ENCODE data around the gene CDC42. TPM values are rescaled to one million over a fixed set of nuclear protein-coding genes. Genes with fewer than 3 reads are reported as not detected.
"Not testable (repeated sequence)": the region's sequence is repeated elsewhere in the genome, so short reads cannot be mapped to it uniquely, and the experiment has no call there.

The CDC42 gene
- total RNA-seq, 1 donor from 2014 or later = 164 TPM

DNA sequence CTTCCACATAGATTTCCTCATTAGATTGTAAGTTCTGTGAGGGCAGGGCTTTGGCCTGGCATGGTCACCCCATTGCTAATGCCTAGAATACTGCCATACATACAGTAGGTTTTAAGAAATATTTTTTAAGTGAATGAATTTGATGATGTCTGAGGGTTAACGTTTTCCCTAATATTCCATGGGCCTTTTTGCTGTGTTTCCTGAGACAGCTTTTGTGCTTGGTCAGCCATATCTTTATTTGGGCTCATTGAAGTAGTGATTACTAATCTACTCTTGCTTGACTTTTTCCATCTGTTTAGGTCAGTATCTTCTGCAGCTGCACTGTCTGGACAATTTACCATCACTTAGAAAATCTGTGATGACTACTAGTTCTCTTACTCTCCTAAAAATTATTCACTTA is 3.5 kb downstream of the CDC42 start:
- intact Hi-C loops (cut with DNase I) = no loop called here
- DNase-seq (ENCODE audit: low spot score) = no peak

- intact Hi-C loops (cut with DNase I) = no loop called here
- no peak for DNase-seq (ENCODE audit: low spot score)
These were observed 4.4 kb downstream of the CDC42 start for GRCh38 chr1:22056936-22057335.

- intact Hi-C loops (cut with DNase I) = no loop called here
- no peak for DNase-seq (ENCODE audit: low spot score)
These were observed 5.4 kb downstream of the CDC42 start for GRCh38 chr1:22057861-22058260.

GRCh38 chr1:22064751-22065402 is 12.4 kb downstream of the CDC42 start:
- intact Hi-C loops (cut with DNase I) = no loop called here

DNA sequence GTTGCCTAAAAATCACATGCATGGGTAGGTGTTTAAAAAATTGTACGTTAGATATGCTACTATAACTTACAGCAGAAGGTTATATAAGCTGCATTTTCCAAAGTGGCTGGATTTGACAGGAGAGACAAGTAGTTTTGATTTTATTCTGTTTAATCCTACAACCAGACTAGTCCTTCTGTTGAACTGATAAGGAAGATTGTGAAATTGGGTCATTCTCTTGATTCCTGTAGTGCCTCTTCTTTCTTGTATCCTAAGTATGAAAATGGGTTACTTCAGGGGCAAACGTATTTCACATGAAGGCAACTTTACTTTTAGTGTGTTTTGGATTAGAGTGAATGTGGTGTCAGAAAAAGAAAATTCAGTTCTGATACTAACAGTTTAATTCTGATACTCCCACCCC is 19.0 kb downstream of the CDC42 start:
- DNase-seq (ENCODE audit: low spot score) = no peak
- intact Hi-C loops (cut with DNase I) = no loop called here

More at GRCh38 chr1:22064751-22065402, 12.4 kb downstream of the CDC42 start:
- no peak for DNase-seq (ENCODE audit: low spot score)

GRCh38 chr1:22074803-22075202 is 22.3 kb downstream of the CDC42 start:
- intact Hi-C loops (cut with DNase I) = no loop called here
- no peak for DNase-seq (ENCODE audit: low spot score)

- intact Hi-C loops (cut with DNase I) = no loop called here
- no peak for DNase-seq (ENCODE audit: low spot score)
These were observed 23.2 kb downstream of the CDC42 start for GRCh38 chr1:22075718-22076117.

- no peak for DNase-seq (ENCODE audit: low spot score)
These were observed 23.8 kb downstream of the CDC42 start for GRCh38 chr1:22076346-22076745.

DNA sequence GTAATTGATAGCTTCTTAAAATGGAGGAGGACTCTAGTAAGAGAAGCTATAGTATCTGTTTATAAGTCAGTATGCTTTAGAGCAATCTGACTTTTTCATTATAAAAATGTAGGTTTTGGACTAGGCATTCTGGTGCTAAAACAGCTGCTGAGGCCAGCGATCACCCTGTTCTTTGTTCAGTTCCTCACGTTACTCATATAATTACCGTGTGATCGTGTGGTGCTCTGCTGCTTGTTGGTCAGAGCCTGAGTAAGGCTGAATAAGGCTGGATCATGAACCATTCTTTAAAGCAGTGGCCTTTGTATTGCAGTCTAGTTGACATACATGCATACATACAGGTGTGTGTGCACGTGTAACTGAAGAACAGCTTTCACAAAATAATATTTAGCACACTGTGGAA is 25.2 kb downstream of the CDC42 start:
- intact Hi-C loops (cut with DNase I) = no loop called here
- no peak for DNase-seq (ENCODE audit: low spot score)

More at GRCh38 chr1:22076346-22076745, 23.8 kb downstream of the CDC42 start:
- intact Hi-C loops (cut with DNase I) = no loop called here

DNA sequence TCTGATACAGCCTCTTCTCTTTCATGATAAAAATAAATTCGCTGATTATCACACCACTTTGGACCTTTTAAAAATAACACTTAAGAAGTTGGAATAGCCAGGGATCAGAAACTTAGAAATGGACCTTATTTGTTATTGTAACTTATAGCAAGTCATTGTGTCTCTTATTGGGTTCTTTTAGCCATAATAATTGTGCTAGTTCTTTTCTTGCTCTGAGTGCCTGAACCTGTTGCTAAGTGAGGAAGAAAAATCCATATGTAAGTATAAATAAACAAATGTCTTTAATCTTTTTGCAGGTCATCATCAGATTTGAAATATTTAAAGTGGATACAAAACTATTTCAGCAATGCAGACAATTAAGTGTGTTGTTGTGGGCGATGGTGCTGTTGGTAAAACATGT is 25.6 kb downstream of the CDC42 start:
- DNase-seq (ENCODE audit: low spot score) = no peak

GRCh38 chr1:22080191-22080590 is 27.7 kb downstream of the CDC42 start:
- DNase-seq (ENCODE audit: low spot score) = no peak
- intact Hi-C loops (cut with DNase I) = no loop called here

More for the DNA sequence above, 25.6 kb downstream of the CDC42 start:
- intact Hi-C loops (cut with DNase I) = no loop called here

GRCh38 chr1:22088331-22088730 is 35.8 kb downstream of the CDC42 start:
- intact Hi-C loops (cut with DNase I) = no loop called here
- no peak for DNase-seq (ENCODE audit: low spot score)

DNA sequence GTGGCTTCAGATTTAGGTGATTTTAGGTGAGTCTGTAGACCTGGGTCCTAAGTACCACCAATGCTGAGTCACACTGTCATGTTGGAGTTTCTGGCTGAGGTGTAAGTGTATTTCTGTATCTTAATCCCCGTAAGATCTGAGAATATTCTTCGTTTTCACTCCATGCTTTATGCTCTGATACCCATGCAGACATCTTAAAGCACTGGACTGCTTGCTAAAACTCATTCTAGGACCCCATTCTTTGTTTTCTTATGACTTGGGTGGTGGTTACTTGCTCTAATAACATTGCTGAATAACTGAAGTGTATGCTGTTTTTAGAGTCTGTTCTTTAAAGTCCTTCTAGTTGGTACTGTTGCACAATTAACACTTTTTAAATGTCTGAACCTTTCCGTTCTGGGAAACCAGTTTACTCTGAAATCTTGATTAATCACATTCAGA is 36.6 kb downstream of the CDC42 start:
- no peak for DNase-seq (ENCODE audit: low spot score)
- intact Hi-C loops (cut with DNase I) = no loop called here

GRCh38 chr1:22089787-22090186 is 37.3 kb downstream of the CDC42 start:
- DNase-seq (ENCODE audit: low spot score) = no peak

GRCh38 chr1:22090867-22091266 is 38.4 kb downstream of the CDC42 start:
- no peak for DNase-seq (ENCODE audit: low spot score)
- intact Hi-C loops (cut with DNase I) = no loop called here

More at GRCh38 chr1:22089787-22090186, 37.3 kb downstream of the CDC42 start:
- intact Hi-C loops (cut with DNase I) = no loop called here

GRCh38 chr1:22092026-22092768 is 39.7 kb downstream of the CDC42 start:
- intact Hi-C loops (cut with DNase I); DNase-seq (ENCODE audit: low spot score): not testable (repeated sequence)

DNA sequence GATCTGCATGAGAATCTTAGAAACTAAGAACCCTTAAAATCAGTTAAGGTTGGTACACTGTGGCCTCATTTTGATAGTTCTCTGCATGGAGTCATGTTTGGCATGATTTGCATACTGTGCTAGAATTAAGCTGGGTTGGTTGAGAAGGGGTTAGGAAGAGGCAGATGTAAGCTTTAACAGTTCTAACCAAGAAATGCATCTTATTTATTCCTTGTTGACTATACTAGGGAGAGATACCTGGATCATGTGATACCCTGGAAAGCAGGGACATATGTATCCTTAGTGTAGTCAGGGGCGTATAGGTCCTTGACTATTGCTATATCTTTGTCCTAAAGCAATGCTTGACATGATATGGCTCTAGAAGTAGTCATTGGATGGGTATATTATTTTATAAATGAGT is 41.0 kb downstream of the CDC42 start:
- intact Hi-C loops (cut with DNase I) = no loop called here

DNA sequence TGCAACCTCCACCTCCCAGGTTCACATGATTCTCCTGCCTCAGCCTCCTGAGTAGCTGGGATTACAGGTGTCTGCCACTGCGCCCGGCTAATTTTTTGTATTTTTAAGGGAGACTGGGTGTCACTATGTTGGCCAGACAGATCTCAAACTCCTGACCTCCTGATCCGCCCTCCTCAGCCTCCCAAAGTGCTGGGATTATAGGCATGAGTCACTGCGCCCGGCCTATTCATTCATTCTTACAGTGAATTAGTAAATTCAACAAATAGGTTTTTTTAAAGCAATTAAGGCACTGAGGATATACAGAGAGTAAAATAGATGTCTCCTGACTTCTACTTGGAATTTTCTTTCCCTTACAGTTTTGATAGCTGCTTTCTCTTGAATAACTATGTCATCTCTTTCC is 43.5 kb downstream of the CDC42 start:
- intact Hi-C loops (cut with DNase I) = no loop called here

More for the DNA sequence above, 41.0 kb downstream of the CDC42 start:
- DNase-seq (ENCODE audit: low spot score) = no peak

DNA sequence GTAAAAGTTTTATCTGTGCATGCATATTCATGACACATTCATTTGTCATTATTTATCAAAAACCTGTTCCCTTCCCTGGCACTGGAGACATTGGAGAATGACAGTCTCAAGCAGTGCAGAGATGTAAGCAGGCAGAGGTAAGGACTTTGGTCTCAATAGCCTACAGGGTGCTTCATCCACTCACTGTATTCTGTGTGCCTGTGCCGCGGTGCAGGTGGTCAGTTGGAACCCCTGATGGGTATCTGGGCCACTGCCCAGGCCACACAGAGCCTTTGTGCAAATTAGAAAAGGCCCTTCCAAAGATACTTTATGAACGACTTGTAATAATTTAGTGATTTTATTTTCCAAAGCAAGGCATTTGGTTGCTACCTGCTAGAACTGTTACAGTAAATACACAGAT is 44.0 kb downstream of the CDC42 start:
- intact Hi-C loops (cut with DNase I) = no loop called here
- no peak for DNase-seq (ENCODE audit: low spot score)

More for the DNA sequence above, 43.5 kb downstream of the CDC42 start:
- DNase-seq (ENCODE audit: low spot score) = no peak

GRCh38 chr1:22098752-22099151 is 46.2 kb downstream of the CDC42 start:
- intact Hi-C loops (cut with DNase I) = no loop called here
- DNase-seq (ENCODE audit: low spot score) = no peak

- no peak for DNase-seq (ENCODE audit: low spot score)
- intact Hi-C loops (cut with DNase I) = loop anchor here (10.0 kb wide), 1 partner anchor 175 kb away; no protein-coding TSS in a partner anchor
These were observed 47.7 kb downstream of the CDC42 start for GRCh38 chr1:22100168-22100567.
